HG03280 (cell line): Measurements from ENCODE around the gene DESI1.
"Not testable (repeated sequence)": the region's sequence is repeated elsewhere in the genome, so short reads cannot be mapped to it uniquely, and the experiment has no call there.

Source experiments
- ATAC-seq: cut with Tn5 transposase; IDR thresholded peaks from one replicate; pipeline ENCODE4 v1.9.1; 2021; ENCODE audit warnings: mild to moderate bottlenecking, moderate library complexity; ENCODE audit not compliant: unreplicated experiment

DESI1 gene

GRCh38 chr22:41636467-41636866, 15.6 kb upstream of the DESI1 start:
- no peak for ATAC-seq

- ATAC-seq = not testable (repeated sequence)
These were observed 13.8 kb upstream of the DESI1 start for GRCh38 chr22:41634610-41635009.

- ATAC-seq = not testable (repeated sequence)
These were observed 10.8 kb upstream of the DESI1 start for GRCh38 chr22:41631615-41632014.

GRCh38 chr22:41631115-41631514, 10.3 kb upstream of the DESI1 start:
- ATAC-seq = not testable (repeated sequence)

- no peak for ATAC-seq
These were observed 4.7 kb upstream of the DESI1 start for GRCh38 chr22:41625577-41625976.

GRCh38 chr22:41621911-41622179, 1.0 kb upstream of the DESI1 start:
- no peak for ATAC-seq

DNA sequence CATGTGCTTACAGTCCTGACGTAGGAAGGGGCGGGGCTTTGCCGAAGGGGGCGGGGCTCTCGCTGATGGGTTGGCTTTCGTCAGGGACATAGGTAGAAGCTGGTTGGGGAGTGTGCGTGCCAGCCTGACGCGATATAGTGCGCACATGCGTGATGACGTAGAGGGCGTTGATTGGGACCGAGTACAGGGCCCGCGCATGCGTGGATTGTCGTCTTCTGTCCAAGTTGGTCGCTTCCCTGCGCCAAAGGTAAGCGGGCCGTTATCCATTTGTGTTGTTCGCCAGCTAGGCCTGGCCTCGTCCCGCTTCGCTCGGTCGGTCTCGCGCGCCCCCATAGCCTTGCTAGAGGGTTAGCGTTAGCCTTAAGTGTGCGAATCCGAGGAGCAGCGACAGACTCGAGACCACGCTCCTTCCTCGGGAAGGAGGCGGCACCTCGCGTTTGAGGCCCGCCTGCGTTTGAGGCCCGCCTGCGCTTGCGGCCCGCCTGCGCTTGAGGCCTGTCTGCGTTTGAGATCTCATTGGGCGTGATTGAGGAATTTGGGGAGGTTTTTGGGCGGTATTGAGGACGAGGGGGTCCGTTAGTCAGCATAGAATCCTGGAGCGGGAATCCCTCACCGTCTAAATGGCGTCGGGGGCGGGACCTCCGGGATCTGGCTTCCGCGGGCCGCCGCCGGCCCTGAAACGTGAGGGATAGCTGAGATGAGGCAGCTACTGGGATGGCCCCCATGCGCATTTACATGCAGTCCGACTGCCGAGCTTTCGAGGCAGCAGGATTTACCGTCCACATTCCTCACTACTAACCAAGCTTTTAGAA, 462 bp upstream of the DESI1 start, which contains the start of gene XRCC6:
Gene XRCC6, plus strand, starts transcription at position 197 of the 812 bp plus-strand sequence. CDS start 710 bp downstream, outside the sequence.
- ATAC-seq = peak; percentile 78

DNA sequence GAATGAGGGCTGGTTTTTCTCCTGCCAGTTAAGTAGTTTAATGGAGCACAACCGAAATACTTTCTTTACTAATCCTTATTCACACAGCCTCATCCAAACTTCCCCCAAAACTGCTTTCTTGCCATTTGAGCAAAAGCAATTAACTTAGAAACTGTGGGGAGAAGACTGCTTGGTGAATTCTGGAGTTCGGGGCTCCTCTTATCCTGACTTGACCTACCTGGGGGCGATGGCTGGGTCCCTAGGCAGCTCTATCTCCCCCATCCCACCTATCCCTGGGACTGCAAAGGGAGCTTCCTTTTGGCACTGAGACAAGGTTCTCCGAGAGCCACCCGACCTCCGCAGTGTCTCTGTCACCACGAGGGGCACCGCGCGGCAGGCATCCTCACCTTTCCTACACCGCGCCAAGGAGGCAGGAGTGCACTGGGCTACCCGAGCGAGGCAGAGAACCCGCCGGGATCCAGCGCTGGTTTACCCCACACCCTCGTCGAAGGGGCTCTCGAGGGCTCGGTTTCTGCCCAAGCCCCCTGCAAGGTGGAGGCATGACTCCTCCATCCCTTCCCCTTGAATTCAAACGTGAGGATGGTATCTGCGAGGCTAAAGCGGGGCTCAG, 759 bp downstream of the DESI1 start:
- peak; percentile 4 for ATAC-seq

- no peak for ATAC-seq
These were observed 7.4 kb downstream of the DESI1 start for GRCh38 chr22:41613456-41613855.

- ATAC-seq = no peak
These were observed 8.1 kb downstream of the DESI1 start for GRCh38 chr22:41612603-41613306.

DNA sequence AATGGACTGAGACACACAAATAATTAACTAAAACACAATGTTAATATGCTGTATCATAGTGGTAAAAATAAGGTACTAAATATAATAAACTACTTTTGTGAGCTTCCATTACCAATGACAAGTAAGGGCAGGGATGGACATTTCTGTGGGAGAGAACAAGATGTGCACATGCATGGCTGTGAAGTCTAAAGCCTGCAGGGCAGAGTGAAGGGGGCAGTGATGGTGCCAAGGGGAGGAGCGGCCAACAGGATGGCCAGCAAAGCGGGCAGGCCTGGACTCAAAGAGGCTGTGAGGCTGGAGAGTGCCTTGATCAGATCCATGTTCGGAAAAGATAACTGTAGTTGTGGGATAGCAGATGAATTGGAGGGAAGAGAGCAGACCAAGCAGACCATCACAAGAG, 12.5 kb downstream of the DESI1 start:
- no peak for ATAC-seq

DNA sequence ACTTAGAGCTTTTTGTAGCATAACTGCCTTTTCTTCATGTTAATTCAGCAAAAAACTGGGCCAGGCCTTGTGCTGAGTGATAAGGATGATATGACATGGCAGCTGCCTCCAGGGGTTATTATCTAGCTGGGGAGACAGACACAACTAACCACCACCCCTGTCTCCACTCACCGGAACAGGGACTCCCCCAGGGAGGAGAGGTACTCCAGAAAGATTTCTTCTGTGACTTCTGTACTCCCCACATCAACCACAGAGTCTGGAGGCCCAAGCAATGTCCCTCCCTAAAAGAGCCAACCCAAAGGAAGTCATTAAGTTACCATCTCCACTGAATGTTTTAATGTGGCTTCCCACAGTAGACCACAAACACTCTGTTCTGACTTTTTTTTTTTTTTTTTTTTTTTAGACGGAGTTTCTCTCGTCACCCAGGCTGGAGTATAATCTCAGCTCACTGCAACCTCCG, 16.9 kb downstream of the DESI1 start:
- peak; percentile 63 for ATAC-seq

DNA sequence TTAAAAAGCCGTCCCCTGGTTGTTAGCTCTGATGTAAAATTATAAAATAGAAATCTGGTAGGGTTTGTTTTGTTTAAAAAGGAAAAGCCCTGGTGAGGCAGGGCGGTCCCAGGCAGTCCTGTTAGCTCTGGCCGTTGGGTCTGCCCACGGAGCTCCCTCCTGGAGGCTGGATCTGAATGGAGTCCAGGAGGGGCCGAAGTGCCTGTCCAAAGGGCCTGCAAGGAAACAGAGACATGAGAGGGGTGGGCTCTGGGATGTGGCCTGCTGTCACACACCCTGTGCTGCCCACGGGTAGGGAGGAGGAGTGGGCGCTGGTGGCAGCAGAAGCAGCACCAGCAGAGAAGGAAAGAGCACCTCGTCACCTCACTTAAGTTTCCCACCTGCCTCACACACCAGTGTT, 19.9 kb downstream of the DESI1 start:
- no peak for ATAC-seq

GRCh38 chr22:41598891-41599635, 21.8 kb downstream of the DESI1 start:
- ATAC-seq = no peak

GRCh38 chr22:41598081-41598480, 22.8 kb downstream of the DESI1 start:
- no peak for ATAC-seq

- no peak for ATAC-seq
These were observed 23.2 kb downstream of the DESI1 start for GRCh38 chr22:41597635-41597953.

DNA sequence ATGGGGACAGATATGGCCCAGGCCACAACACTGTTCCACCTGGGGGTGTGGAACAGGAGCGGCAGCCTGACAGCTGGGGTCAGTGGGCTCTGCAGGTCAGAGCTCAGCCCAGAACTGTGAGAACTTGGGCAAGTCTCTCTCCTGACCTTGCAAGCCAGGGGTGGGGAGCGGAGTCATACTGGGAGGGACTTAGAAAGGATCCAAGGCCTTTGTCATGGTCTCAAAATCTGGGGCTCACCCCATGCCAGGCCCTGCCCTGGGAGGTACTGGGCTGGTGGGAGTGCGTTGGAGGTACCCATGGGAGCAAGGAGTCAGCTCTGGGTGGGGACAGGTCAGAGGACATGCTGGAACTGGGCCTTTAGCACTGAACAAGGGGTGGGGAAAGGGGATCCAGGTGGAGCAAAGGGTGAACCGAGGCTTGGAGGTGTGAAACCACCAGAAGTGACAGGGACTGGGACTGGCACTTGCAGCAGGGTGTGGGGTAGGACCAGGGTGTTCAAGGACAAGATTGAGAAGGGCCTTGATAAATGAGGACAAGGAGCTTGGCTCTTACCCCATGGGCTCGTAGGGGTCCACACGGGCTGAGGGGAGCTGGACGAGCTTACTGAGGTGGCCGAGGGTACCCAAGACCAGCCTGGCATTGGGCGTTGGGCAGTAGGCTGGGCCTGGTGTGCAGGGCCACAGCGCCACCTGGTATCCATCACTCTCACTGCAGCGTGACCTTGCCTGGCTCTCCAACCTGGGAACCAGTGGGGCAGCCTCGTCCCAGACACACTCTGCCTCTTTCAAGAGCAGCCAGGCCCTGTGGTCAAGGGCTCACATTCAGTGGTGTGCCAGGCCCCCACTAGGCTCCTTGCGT, 23.8 kb downstream of the DESI1 start:
- ATAC-seq = no peak

- ATAC-seq = no peak
These were observed 25.1 kb downstream of the DESI1 start for GRCh38 chr22:41595703-41596102.

DNA sequence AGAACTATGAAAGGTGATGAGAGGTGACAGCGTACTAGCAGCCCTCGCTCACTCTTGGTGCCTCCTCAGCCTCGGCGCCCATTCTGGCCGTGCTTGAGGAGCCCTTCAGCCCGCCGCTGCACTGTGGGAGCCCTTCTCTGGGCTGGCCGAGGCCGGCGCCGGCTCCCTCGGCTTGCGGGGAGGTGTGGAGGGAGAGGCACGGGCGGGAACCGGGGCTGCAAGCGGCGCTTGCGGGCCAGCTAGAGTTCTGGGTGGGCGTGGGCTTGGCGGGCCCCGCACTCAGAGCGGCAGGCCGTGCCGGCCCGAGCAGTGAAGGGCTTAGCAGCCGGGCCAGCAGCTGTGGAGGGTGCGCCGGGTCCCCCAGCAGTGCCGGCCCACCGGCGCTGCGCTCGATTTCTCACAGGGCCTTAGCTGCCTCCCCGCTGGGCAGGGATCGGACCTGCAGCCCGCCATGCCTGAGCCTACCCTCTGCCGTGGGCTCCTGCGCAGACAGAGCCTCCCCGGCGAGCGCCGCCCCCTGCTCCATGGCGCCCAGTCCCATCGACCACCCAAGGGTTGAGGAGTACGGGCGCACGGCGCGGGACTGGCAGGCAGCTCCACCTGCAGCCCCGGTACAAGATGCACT, 27.4 kb downstream of the DESI1 start:
- ATAC-seq = not testable (repeated sequence)
